H1 (cell line): ENCODE measurements around the gene FMN2. TPM values are rescaled to one million over a fixed set of nuclear protein-coding genes. Genes with fewer than 3 reads are reported as not detected.

Experiments used
- CTCF ChIA-PET: fragments of 300-600 bp; sonication (Branson Sonifier 250); formaldehyde crosslinking; loops from one replicate; lab custom pipeline; 2021; ENCODE audit not compliant: partially characterized antibody; lab: Charles Lee
- POLR2A ChIA-PET: fragments of 300-600 bp; sonication (Branson Sonifier 250); formaldehyde crosslinking; loops from one replicate; lab custom pipeline; 2021; ENCODE audit warnings: inconsistent platforms; ENCODE audit not compliant: partially characterized antibody; lab: Charles Lee
- DNase-seq, 2 experiments: peaks; one replicate each; pipeline versions ENCODE4 v3.0.0 to v3.0.0-alpha.2; 2010 to 2022; ENCODE audit warnings: low spot score in 2 of 2, low read depth in 1 of 2, mixed read lengths in 1 of 2
- FAIRE-seq: peaks from 2 replicates; lab custom pipeline; 2011; peaks lifted over from hg19 to GRCh38; lab: Jason Lieb, UNC
- H2AFZ ChIP-seq: 2 replicates; pipeline ENCODE4 v1.8.1; 2012; ENCODE audit warnings: low read length, inconsistent platforms
- H2AK5ac ChIP-seq: 2 replicates; pipeline ENCODE4 v1.6.1; 2013; ENCODE audit warnings: low read depth, low read length
- H2BK120ac ChIP-seq: replicated peaks from 2 replicates; pipeline ENCODE3; 2013; ENCODE audit warnings: low read depth, low read length, inconsistent platforms
- H2BK12ac ChIP-seq: 2 replicates; pipeline ENCODE4 v1.6.1; 2013; ENCODE audit warnings: low read depth, low read length
- H2BK15ac ChIP-seq: 2 replicates; pipeline ENCODE4 v1.6.1; 2013; ENCODE audit warnings: low read length
- H2BK20ac ChIP-seq: 2 replicates; pipeline ENCODE4 v1.6.1; 2013; ENCODE audit warnings: low read length
- H2BK5ac ChIP-seq: 2 replicates; pipeline ENCODE4 v1.6.1; 2013; ENCODE audit warnings: low read depth, low read length
- H3K14ac ChIP-seq: 2 replicates; pipeline ENCODE4 v1.6.1; 2013; ENCODE audit warnings: inconsistent platforms; ENCODE audit not compliant: insufficient read length
- H3K18ac ChIP-seq: 2 replicates; pipeline ENCODE4 v1.6.1; 2013; ENCODE audit warnings: low read length; ENCODE audit errors: extremely low read depth
- H3K23ac ChIP-seq: 2 replicates; pipeline ENCODE4 v1.6.1; 2013; ENCODE audit warnings: inconsistent platforms; ENCODE audit not compliant: insufficient read length
- H3K23me2 ChIP-seq: 2 replicates; pipeline ENCODE4 v1.6.1; 2013; ENCODE audit warnings: low read depth, low read length
- H3K27ac ChIP-seq: 2 replicates; pipeline ENCODE4 v1.6.1; 2011; ENCODE audit warnings: low read depth, low read length, inconsistent platforms
- H3K27me3 ChIP-seq, 4 experiments: replicated peaks in 1 of 4; 1 replicate in 1 of 4; 2 replicates in 3 of 4; pipeline versions ENCODE4 v1.6.1 to v1.8.1; 2011 to 2013; ENCODE audit warnings: low read length in 3 of 4, mild to moderate bottlenecking in 3 of 4, inconsistent platforms in 2 of 4, mixed read lengths in 2 of 4, moderate library complexity in 1 of 4; ENCODE audit not compliant: control insufficient read depth in 3 of 4, insufficient read depth in 3 of 4; ENCODE audit errors: extremely low read depth in 1 of 4
- H3K36me3 ChIP-seq, 4 experiments: 2 replicates each; pipeline versions ENCODE4 v1.6.1 to v1.8.1; 2011 to 2013; ENCODE audit warnings: mild to moderate bottlenecking in 4 of 4, low read length in 3 of 4, moderate library complexity in 2 of 4, control low read depth in 1 of 4, inconsistent platforms in 1 of 4; ENCODE audit not compliant: insufficient read depth in 4 of 4, control insufficient read depth in 2 of 4
- H3K4ac ChIP-seq: replicated peaks from 2 replicates; pipeline ENCODE3; 2013; ENCODE audit warnings: low read length, low read depth, mixed read lengths, inconsistent platforms; ENCODE audit not compliant: insufficient read length
- H3K4me1 ChIP-seq, 4 experiments: replicated peaks in 1 of 4; 1 replicate in 1 of 4; 2 replicates in 3 of 4; pipeline versions ENCODE4 v1.6.1 to v1.8.1; 2011 to 2013; ENCODE audit warnings: low read length in 3 of 4, inconsistent platforms in 2 of 4, mixed read lengths in 1 of 4; ENCODE audit not compliant: insufficient read depth in 4 of 4, control insufficient read depth in 3 of 4
- H3K4me2 ChIP-seq, 2 experiments: 2 replicates each; pipeline versions ENCODE4 v1.6.1 to v1.8.1; 2011 to 2013; ENCODE audit warnings: low read depth in 2 of 2, low read length in 2 of 2, control low read depth in 1 of 2, inconsistent platforms in 1 of 2, mild to moderate bottlenecking in 1 of 2; ENCODE audit not compliant: insufficient read depth in 1 of 2
- H3K4me3 ChIP-seq, 4 experiments: fragments of 200-600, 300-600 bp in 1 of 4; sonication (generic), shearing (Covaris generic), sonication (Bioruptor Twin) in 1 of 4; 2 replicates each; pipeline versions ENCODE4 v1.5.1 to v1.8.1; 2011 to 2016; ENCODE audit warnings: low read length in 4 of 4, low read depth in 3 of 4, control low read depth in 2 of 4, inconsistent platforms in 2 of 4, mild to moderate bottlenecking in 2 of 4, mixed read lengths in 1 of 4, moderate library complexity in 1 of 4; ENCODE audit not compliant: insufficient read depth in 2 of 4; ENCODE audit errors: extremely low read depth in 1 of 4
- H3K56ac ChIP-seq: replicated peaks from 2 replicates; pipeline ENCODE3; 2013; ENCODE audit warnings: low read depth, mild to moderate bottlenecking, mixed read lengths, low read length, inconsistent platforms; ENCODE audit not compliant: insufficient read length
- H3K79me1 ChIP-seq: 2 replicates; pipeline ENCODE4 v1.6.1; 2013; ENCODE audit warnings: low read depth, low read length, control low read depth
- H3K79me2 ChIP-seq, 2 experiments: 2 replicates each; pipeline versions ENCODE4 v1.6.1 to v1.8.1; 2012 to 2013; ENCODE audit warnings: low read length in 2 of 2, mild to moderate bottlenecking in 2 of 2, inconsistent platforms in 1 of 2; ENCODE audit not compliant: insufficient read depth in 2 of 2, control insufficient read depth in 1 of 2
- H3K9ac ChIP-seq, 4 experiments: replicated peaks in 1 of 4; 1 replicate in 1 of 4; 2 replicates in 3 of 4; pipeline versions ENCODE4 v1.6.1 to v1.8.1; 2011 to 2013; ENCODE audit warnings: low read depth in 3 of 4, low read length in 3 of 4, control low read depth in 2 of 4, mild to moderate bottlenecking in 2 of 4, moderate library complexity in 2 of 4, inconsistent platforms in 1 of 4; ENCODE audit errors: extremely low read depth in 1 of 4
- H3K9me3 ChIP-seq, 2 experiments: 2 replicates each; pipeline versions ENCODE4 v1.6.1 to v1.8.1; 2012 to 2013; ENCODE audit warnings: mild to moderate bottlenecking in 2 of 2, moderate library complexity in 2 of 2, control low read depth in 1 of 2, inconsistent platforms in 1 of 2, low read depth in 1 of 2, low read length in 1 of 2, mixed read lengths in 1 of 2; ENCODE audit not compliant: insufficient read depth in 2 of 2
- H4K20me1 ChIP-seq, 2 experiments: replicated peaks in 1 of 2; 2 replicates each; pipeline versions ENCODE3 to v1.8.1; 2011 to 2013; ENCODE audit warnings: inconsistent platforms in 2 of 2, low read length in 2 of 2, mild to moderate bottlenecking in 1 of 2; ENCODE audit not compliant: insufficient read depth in 2 of 2, control insufficient read depth in 1 of 2
- H4K5ac ChIP-seq: 2 replicates; pipeline ENCODE4 v1.6.1; 2013; ENCODE audit warnings: low read length, low read depth, mixed read lengths, inconsistent platforms; ENCODE audit not compliant: insufficient read length
- H4K8ac ChIP-seq: 2 replicates; pipeline ENCODE4 v1.8.0; 2013; ENCODE audit warnings: mild to moderate bottlenecking, moderate library complexity, low read length, inconsistent platforms; ENCODE audit not compliant: insufficient read depth; ENCODE audit errors: extremely low read depth
- H4K91ac ChIP-seq: replicated peaks from 2 replicates; pipeline ENCODE3; 2013; ENCODE audit warnings: low read length, mixed read lengths, inconsistent platforms; ENCODE audit not compliant: insufficient read length
- CHD2 ChIP-seq: IDR thresholded peaks from 2 replicates; pipeline ENCODE4 v1.6.1; 2012; ENCODE audit warnings: low read length, improper control_type of control experiment
- NANOG ChIP-seq: IDR thresholded peaks from 2 replicates; pipeline ENCODE4 v1.6.1; 2011; ENCODE audit warnings: low read length, low read depth, mild to moderate bottlenecking, inconsistent platforms; ENCODE audit not compliant: insufficient read depth, poor library complexity, severe bottlenecking
- RNF2 ChIP-seq: fragments of 200-900, 300-1000 bp; sonication (generic); IDR thresholded peaks from 2 replicates; pipeline ENCODE4 v1.7.1; 2016; ENCODE audit warnings: borderline replicate concordance, low read depth, mild to moderate bottlenecking, antibody characterized with exemption, low read length; ENCODE audit not compliant: poor library complexity, severe bottlenecking; ENCODE audit errors: missing control alignments
- SAP30 ChIP-seq: fragments of 300-600 bp; sonication (generic); IDR thresholded peaks from 2 replicates; pipeline ENCODE4 v1.7.1; 2012; ENCODE audit warnings: low read length, moderate library complexity, mild to moderate bottlenecking, inconsistent platforms; ENCODE audit not compliant: insufficient read depth, insufficient replicate concordance
- SIX5 ChIP-seq: IDR thresholded peaks from 2 replicates; pipeline ENCODE4 v1.6.1; 2011; ENCODE audit warnings: mild to moderate bottlenecking, low read depth, low read length
- WGBS, 2 experiments: shearing (Covaris generic) in 1 of 2; methylation state at CpG; one replicate each; pipeline versions ENCODE4 v1.1.6 to v1.1.7; 2013 to 2015; ENCODE audit warnings: low lambda C conversion rate in 2 of 2, mixed read lengths in 2 of 2, inconsistent platforms in 1 of 2, low coverage in 1 of 2, missing lambda C conversion rate in 1 of 2; ENCODE audit not compliant: insufficient replicate concordance in 2 of 2, insufficient coverage in 1 of 2, insufficient read length in 1 of 2; ENCODE audit errors: extremely low coverage in 1 of 2, missing lambda C conversion rate in 1 of 2; 5-methylcytosine and 5-hydroxymethylcytosine counted together
- polyA plus RNA-seq, 7 experiments: library from polyadenylated mRNA; depleted of rRNA in 3 of 7; stranded (reverse) in 5 of 7; unstranded in 2 of 7; fragments of >200 nt in 5 of 7; fragments of 200-250 nt in 2 of 7; gene quantifications; 1 replicate in 5 of 7; 2 replicates in 1 of 7; 4 replicates in 1 of 7; pipeline versions ENCODE4 v1.2.1 to v1.2.3, GENCODE V29; 2011 to 2013; ENCODE audit warnings: missing spikeins in 2 of 7, mixed read lengths in 2 of 7
- total RNA-seq: library from RNA; stranded (reverse); fragmentation: NEBNext Ultra II Directional; extraction: Animal tissue kit (Norgen Biotek cat#: 25700); gene quantifications from 2 replicates; pipeline ENCODE4 v1.2.1, GENCODE V29; 2021

Gene FMN2
- total and polyA plus RNA-seq, 2 of the 8 experiments (the other 6 are each of a cell fraction or from before 2014, with no cell fraction given): 0.83 to 2.0 TPM

DNA sequence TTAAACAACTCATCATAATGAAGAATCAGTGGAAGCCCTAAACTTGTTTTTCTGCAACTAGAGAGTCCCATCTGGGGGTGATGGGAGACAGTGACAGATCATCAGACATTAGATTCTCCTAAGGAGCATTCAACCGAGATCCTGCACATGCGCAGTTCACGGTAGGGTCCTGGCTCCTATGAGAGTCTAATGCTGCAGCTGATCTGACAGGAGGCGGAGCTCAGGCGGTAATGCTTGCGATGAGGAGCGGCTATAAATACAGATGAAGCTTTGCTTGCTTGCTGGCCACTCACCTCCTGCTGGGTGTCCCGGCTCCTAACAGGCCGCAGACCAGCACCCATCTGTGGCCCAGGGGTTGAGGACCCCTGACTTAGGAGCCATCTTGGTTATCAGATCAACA is 247.2 kb downstream of the FMN2 start:
- TF ChIP-seq NANOG (no peak), SAP30 (no peak), SIX5 (no peak), CHD2 (no peak), RNF2 (no peak)
- WGBS, 2 experiments: 95% methylated on average over 9 of the region's 9 CpGs; no CpG with 5 or more reads in 1 of the 2 experiments

More for the DNA sequence above, 247.2 kb downstream of the FMN2 start:
- no peak overlapping the region for H3K4me3 ChIP-seq
- DNase-seq (no peak), FAIRE-seq (no peak)
- no peaks in the 10 kb centered on the region for H3K27me3 ChIP-seq
- H3K4me2 ChIP-seq: no peak overlapping the region
- no peaks in the 10 kb centered on the region for H3K79me1 ChIP-seq
- H3K56ac ChIP-seq: no peak overlapping the region
- H3K4ac ChIP-seq: no peak overlapping the region
- H3K23ac ChIP-seq: no peak overlapping the region
- H3K14ac ChIP-seq: no peak overlapping the region
- H3K27ac ChIP-seq: no peak overlapping the region
- ChIA-PET POLR2A (no interaction called here), CTCF (interaction anchor here (1.0 kb wide), 1 partner anchor 8 kb away, joined by 3 read pairs; no protein-coding TSS in a partner anchor)
- H3K4me1 ChIP-seq: no peaks in the 10 kb centered on the region
- H2AFZ ChIP-seq: no peak overlapping the region
- no peak overlapping the region for H4K91ac ChIP-seq
- H4K5ac ChIP-seq: no peak overlapping the region
- no peaks in the 10 kb centered on the region for H3K23me2 ChIP-seq
- no peak overlapping the region for H2BK12ac ChIP-seq
- no peak overlapping the region for H2AK5ac ChIP-seq
- H3K79me2 ChIP-seq: no peaks in the 10 kb centered on the region
- H3K9ac ChIP-seq: no peak overlapping the region
- H2BK120ac ChIP-seq: no peak overlapping the region
- no peaks in the 10 kb centered on the region for H3K36me3 ChIP-seq
- no peaks in the 10 kb centered on the region for H4K20me1 ChIP-seq
- H4K8ac ChIP-seq: no peak overlapping the region
- H3K18ac ChIP-seq: no peak overlapping the region
- H2BK20ac ChIP-seq: no peak overlapping the region
- no peak overlapping the region for H2BK15ac ChIP-seq
- no peaks in the 10 kb centered on the region for H3K9me3 ChIP-seq
- no peak overlapping the region for H2BK5ac ChIP-seq
